Colon (tissue), 2 donors: ENCODE data around the gene TFB1M.
A peak's percentile ranks its signal among the peaks of the same experiment; 100 is the strongest.
"Not testable (repeated sequence)": the region's sequence is repeated elsewhere in the genome, so short reads cannot be mapped to it uniquely, and the experiment has no call there.

Experiments
- FAIRE-seq: peaks from 2 replicates; lab custom pipeline; 2012; peaks lifted over from hg19 to GRCh38; lab: Jason Lieb, UNC
- donor health status: control.
- donor health status: control.

TFB1M gene

GRCh38 chr6:155314092-155314772 lies at the start of gene TFB1M:
TFB1M (minus strand) TSS chr6:155314484; CDS start chr6:155314428, 56 bp downstream.
- peak; percentile 95 for FAIRE-seq

DNA sequence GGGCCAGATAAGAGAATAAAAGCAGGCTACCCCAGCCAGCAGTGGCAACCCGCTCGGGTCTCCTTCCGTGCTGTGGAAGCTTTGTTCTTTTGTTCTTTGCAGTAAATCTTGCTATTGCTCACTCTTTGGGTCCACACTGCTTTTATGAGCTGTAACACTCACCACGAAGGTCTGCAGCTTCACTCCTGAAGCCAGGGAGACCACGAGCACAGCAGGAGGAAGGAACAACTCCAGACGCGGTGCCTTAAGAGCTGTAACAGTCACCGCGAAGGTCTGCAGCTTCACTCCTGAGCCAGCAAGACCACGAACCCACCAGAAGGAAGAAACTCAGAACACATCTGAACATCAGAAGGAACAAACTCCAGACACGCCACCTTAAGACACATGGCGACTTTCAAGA lies 49.7 kb upstream of the TFB1M start:
- not testable (repeated sequence) for FAIRE-seq

DNA sequence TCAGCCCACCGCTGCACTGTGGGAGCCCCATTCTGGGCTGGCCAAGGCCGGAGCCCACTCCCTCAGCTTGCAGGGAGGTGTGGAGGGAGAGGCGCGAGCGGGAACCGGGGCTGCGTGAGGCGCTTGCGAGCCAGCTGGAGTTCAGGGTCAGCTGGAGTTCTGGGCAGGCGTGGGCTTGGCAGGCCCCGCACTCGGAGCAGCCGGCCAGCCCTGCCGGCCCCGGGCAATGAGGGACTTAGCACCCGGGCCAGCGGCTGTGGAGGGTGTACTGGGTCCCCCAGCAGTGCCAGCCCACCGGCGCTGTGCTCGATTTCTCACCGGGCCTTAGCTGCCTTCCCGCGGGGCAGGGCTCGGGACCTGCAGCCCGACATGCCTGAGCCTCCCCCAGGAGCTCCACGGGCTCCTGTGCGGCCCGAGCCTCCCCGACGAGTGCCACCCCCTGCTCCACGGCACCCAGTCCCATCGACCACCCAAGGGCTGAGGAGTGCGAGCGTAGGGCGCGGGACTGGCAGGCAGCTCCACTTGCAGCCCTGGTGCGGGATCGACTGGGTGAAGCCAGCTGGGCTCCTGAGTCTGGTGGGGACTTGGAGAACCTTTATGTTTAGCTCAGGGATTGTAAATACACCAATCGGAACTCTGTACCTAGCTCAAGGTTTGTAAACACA lies 48.8 kb upstream of the TFB1M start:
- FAIRE-seq: not testable (repeated sequence)

DNA sequence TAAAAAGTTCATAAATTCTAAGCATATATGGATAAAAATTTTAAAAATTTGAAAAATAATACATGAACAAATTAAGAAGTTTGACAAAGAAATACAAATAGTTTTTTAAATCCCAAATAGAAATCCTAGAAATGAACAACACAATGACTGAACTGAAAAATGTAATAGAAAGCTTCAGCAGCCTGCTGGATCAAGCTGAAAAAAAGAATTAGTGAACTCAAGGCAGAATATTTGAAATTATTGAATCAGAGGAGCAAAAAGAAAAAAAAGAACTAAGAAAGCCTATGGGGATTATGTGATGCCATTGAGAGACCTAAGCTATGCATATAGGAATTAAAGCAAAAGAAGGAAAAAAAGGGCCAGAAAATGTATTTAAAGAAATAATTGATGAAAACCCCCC lies 39.9 kb upstream of the TFB1M start:
- no peak for FAIRE-seq

- FAIRE-seq: no peak
Observed at GRCh38 chr6:155352811-155353210, 38.5 kb upstream of the TFB1M start.

DNA sequence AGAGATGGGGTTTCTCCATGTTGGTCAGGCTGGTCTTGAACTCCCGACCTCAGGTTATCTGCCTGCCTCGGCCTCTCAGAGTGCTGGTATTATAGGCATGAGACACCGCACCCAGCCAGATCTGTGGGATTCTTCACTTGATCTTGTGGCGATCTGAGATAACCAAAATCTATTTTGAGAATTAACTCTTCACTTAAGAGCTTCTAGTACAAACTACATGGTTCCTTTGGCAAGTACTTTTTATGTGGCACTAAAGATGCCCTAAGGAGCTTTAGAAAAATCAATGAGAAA lies 37.8 kb upstream of the TFB1M start:
- no peak for FAIRE-seq

DNA sequence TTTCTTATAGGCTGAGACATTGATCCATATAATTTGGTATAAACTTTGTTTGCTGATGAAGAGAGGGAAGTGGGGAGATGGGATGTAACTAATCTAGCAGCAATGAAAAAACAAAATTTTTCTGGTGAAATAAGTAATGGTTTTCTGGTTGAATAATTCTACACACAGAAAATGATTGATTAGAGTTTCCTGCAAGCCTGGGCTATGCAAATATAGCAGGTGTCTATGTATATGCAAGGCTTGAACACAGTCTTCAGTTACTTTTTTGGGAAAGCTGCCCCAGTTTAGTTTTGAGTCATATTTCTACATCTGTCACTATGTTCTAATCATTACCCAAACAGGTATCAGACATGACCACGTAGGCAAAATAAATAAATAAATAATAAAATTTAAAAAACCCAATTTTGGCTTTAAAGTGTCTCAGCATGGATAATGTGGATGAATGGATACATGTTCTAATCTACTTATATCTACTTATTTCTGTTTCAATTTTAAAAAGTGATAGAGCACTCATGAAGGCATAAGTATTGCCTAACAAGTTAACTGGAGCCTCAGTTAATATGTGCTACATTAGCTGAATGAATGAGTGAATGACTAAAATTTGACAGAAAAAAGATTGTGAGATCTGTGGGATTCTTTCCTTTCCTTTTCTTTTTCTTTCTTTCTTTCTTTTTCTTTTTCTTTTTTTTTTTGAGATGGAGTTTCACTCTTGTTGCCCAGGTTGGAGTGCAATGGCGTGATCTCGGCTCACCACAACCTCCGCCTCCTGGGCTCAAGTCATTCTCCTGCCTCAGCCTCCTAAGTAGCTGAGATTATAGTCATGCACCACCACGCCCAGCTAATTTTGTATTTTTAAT lies 37.2 kb upstream of the TFB1M start:
- no peak for FAIRE-seq

DNA sequence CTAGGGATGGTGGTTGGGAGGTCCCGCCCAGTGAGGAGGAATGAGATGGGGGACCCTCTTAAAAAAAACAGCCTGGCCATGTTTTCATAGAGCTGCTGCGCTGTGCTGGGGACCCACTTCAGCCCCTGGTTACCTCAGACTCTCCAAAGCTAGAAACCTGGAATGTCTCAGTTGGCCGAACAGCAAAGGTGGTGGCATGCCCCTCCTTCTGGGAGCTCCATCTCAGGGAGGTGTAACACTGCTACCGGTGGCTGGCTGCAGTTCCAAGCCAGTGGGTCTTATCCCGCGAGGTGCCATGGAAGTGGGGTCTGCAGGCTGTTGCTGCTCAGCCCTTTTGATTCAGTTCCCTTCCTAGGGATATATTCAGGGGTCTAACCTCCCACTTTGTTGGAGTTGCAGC lies 35.7 kb upstream of the TFB1M start:
- no peak for FAIRE-seq

GRCh38 chr6:155349129-155349528 lies 34.8 kb upstream of the TFB1M start:
- FAIRE-seq: no peak

DNA sequence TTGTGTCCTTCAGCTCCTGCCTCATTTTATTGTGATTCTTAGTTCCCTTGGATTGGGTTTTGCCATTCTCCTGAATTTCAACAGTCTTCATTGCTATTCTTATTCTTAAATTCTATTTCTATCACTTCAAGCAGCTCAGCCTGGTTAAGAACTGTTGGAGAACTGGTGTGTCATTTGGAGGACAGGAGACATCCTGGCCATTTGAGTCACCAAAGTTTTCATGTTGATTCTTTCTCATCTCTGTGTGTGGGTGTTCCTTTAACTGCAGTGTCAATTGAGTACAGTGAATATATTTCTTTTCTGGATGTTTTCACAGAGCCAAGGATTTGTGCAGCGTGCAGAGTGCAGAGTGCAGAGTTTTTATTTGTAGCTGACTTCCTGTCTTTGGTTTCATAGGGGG lies 33.5 kb upstream of the TFB1M start:
- FAIRE-seq: no peak

GRCh38 chr6:155346957-155347356 lies 32.7 kb upstream of the TFB1M start:
- FAIRE-seq: no peak

DNA sequence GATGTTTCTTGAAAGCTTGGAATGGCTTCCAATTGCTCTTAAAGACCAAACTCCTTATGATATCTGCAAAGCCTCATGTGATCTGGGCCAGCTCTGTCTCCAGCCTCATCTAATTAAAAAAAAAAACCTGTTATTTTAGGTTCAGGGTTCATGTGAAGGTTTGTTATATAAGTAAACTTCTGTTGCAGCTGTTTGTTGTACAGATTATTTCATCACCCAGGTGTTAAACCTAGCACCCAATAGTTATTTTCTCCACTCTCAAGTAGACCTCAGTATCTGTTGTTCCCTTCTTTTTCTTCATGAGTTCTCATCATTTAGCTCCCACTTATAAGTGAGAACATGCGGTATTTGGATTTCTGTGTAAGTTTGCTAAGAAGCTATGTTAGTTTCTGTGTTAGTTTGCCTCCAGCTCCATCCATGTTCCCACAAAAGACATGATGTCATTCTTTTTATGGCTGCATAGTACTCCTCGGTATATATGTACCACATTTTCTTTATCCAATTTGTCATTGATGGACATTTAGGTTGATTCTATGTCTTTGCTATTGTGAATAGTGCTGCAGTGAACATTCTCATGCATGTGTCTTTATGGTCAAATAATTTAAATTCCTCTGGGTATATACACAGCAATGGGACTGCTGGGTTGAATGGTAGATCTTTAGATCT lies 30.2 kb upstream of the TFB1M start:
- no peak for FAIRE-seq

GRCh38 chr6:155341130-155341828 lies 27.0 kb upstream of the TFB1M start:
- no peak for FAIRE-seq

GRCh38 chr6:155340464-155341129 lies 26.3 kb upstream of the TFB1M start:
- no peak for FAIRE-seq

DNA sequence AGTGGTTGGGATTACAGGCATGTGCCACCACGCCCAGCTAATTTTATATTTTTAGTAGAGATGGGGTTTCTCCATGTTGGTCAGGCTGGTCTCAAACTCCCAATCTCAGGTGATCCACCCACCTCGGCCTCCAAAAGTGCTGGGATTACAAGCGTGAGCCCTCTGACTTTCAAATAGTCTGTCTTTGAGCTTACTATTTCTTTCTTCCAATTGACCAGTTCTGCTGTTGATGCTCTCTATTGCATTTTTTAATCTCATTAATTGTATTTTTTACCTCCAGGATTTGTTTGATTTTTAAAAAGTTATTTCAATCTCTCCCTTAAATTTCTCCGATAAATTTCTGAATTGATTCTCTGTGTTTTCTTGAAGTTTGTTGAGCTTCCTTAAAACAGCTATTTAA lies 25.6 kb upstream of the TFB1M start:
- not testable (repeated sequence) for FAIRE-seq

- not testable (repeated sequence) for FAIRE-seq
Observed at GRCh38 chr6:155338237-155338636, 24.0 kb upstream of the TFB1M start.

GRCh38 chr6:155335265-155335664 lies 21.0 kb upstream of the TFB1M start:
- FAIRE-seq: no peak

- FAIRE-seq: not testable (repeated sequence)
Observed at GRCh38 chr6:155334073-155334472, 19.8 kb upstream of the TFB1M start.

DNA sequence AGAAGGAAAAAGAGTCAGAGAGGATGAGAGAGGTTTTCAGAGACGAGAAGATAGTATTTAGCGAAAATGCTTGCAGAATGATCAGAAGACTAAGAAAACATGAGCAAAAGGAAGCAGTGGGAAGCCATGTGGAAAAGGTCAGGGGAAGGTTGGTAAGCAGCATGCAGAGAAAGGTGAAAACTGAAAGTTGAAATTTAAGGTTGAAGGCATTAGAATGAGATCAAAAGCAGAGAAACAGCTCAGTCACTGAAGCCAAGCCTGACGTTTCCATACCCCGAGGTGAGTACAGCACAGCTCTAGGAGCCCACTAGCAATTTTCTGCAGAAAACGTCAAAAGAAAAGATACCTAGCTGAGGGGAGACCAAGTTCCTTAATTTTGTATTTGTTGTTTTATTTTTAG lies 19.1 kb upstream of the TFB1M start:
- FAIRE-seq: no peak

DNA sequence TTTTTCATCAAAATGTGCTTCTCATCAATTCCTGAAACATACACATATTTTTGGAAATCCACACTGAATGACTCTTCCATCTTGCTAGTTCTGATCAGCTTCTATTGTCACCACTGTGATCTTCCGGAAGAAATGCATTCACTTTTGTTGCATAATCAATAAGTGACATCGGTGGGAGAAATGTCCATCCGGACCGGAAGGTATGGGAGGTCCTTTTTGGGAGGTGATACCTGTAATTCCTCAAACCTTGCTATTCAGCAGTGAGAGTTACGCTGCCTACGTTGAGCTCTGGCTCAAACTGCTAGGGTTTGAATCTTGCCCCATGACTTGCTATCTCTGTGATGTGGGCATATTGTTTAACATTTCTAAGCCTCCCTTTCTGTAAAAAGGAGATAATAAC lies 16.6 kb upstream of the TFB1M start:
- FAIRE-seq: no peak

DNA sequence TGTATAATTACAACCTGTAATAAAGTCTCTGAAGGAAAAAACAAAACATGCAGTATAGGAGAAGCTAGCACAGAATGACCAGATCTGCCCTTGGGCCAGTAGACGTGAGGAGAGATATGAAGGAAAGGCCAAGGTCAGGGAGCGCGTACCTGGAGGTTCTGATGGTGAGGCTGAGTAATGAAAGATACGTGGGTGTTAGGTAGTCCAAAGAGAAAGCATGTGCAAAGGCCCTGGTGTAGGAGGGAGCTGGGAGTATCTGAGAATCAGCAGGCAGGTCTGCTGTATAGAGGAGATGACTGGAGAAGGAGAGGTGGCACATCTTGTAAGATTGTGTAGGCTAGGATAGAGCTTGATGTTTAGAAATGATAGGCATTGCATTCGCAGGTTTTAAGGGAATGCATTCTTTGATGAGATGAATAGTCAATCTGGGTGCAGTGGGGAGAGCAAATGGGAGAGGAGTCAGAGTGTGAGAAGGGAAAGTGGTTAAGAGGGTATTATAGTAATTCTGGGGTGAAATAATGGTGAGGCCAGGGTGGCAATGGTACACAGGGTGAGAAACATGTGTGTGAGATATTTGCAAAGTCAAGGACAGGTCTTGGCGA lies 15.9 kb upstream of the TFB1M start:
- no peak for FAIRE-seq
